Measurements from ENCODE around the gene SLC24A4. TPM values are rescaled to one million over a fixed set of nuclear protein-coding genes. Genes with fewer than 3 reads are reported as not detected.
A peak's percentile ranks its signal among the peaks of the same experiment; 100 is the strongest.

The SLC24A4 gene
- total RNA-seq, 1 donor from 2014 or later = 1.7 TPM

DNA sequence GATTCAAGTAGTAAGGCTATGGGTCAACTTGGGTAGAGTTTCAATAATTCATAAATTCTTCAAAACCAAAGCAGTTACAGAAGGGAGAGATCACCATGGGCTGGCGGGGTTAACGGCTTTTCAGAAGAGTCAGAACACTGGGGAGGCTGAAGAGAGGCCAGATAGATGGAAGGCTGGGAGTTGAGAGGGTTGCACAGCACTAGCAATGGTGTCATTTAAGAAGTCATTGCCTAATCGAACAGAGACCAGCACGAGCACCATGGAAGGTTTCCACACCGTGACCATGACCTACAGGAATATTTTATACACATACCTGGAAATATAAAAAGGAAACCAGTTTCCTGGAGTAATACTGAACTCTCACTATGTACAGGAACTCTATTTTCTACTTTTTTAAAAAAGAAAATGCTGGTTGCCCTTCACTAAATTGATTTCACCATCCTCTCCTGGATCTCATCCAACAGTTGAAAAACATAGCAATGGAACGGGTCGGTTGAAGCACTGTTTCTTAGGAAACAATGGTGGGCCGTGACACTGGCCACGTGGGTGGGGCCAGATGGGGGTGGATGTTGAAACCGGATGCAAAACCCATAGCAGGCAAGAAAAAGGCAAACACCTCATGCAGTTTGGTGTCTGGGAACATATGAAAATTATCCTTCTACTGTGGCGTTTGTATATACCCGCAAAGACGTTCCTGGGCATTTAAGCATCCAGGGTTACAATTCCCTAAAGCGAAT, 152.7 kb downstream of the SLC24A4 start:
- no peak for DNase-seq (ENCODE audit: low spot score)

DNA sequence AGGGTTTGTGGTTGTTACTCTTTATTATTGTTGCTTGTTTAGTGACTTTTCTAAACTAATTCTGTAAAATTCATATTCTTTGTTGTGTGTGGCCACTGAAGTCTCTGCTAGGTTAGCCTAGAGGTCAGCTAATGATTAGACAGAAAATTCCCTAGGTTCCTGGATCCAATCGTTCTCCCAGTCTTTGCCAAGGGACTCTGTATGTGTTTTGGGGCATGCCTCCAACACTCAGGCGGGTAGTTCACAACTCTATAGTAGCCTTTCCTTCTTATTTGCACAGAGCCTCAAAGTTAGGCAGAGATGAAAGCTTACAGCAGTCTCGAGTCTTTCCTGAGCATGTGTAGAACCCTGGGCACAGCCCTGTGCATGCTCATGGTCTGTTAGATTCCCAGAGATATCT, 157.9 kb downstream of the SLC24A4 start:
- no peak for DNase-seq (ENCODE audit: low spot score)

DNA sequence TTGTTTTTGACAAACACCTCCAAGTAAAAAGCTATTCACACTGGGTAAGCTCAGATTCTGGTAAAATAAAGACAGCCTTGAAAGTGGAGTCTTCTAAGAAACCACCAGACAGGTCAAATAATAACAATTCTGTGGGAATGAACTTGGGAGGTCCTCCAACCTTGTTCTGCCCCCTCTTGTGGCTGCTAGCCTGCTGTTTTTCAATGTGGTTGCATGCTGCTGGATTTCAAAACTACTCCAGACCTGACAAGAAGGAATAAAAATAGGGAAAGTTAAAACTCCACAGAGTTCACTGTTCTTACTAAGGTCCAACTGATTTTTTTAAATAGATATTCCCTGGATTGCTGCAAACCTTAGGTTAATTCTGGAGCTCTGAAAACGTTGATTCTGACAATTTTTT, 158.4 kb downstream of the SLC24A4 start:
- DNase-seq (ENCODE audit: low spot score) = no peak

DNA sequence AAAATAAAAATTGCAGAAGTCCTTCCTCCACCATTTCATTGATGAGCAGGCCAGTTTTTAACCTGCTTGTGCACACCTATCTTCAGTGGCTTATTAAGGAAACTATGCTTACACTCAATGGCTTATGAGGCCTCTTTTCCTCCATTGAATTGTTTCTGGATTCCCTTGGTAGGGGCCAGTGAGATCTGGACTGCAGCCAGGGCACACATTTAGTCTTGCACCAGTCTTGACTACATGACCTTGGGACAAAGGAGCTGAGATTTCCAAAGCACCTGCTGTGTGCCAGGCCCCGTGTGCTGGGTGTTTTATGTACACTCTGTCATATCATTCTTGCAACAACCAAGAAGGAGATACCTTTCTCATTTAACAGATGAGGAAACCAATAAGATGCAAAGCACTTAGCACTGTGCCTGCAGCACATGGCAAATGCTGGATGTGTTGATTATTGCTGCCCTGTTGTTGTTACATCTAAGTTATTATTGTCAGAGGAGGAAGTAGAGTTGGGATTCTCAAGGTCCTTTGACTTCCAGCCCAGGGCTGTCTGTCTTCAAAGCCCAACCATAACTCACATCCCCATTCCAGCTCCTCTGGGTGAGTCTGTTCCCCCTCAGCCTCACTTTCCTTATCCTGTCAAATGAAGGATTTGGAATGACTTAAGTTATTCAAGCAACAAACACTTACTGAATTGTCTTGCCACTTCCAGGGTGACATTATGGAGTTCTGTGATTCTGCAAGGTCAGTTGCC, 159.0 kb downstream of the SLC24A4 start:
- peak; percentile 26 for DNase-seq (ENCODE audit: low spot score)

DNA sequence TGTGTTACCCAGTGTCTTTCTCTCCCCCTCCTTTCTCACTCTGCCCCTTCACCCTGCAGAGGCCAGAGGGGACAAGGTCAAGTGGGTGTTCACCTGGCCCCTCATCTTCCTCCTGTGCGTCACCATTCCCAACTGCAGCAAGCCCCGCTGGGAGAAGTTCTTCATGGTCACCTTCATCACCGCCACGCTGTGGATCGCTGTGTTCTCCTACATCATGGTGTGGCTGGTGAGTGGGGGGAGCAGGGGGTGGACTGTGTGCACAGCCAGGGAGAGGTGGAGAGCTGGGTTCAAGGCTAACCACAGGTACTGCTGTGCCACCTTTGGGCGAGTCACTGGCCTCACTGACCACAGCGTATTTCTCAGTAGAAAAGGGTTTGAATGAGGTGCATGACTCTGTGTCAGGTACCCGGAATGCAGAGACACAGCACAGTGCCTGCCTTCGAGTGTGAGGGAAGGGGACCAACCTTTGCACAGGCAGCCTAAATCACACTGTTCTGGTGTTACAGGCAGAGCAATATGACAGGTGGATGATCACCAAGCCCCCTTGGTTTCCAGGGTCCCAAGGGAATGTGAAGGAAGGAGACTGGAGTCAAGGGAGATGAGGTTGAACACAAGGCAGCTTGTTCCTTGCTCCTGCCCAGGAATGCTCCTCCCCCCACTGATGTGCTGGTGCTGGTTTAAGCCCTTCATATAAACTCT, 159.8 kb downstream of the SLC24A4 start:
- no peak for DNase-seq (ENCODE audit: low spot score)

DNA sequence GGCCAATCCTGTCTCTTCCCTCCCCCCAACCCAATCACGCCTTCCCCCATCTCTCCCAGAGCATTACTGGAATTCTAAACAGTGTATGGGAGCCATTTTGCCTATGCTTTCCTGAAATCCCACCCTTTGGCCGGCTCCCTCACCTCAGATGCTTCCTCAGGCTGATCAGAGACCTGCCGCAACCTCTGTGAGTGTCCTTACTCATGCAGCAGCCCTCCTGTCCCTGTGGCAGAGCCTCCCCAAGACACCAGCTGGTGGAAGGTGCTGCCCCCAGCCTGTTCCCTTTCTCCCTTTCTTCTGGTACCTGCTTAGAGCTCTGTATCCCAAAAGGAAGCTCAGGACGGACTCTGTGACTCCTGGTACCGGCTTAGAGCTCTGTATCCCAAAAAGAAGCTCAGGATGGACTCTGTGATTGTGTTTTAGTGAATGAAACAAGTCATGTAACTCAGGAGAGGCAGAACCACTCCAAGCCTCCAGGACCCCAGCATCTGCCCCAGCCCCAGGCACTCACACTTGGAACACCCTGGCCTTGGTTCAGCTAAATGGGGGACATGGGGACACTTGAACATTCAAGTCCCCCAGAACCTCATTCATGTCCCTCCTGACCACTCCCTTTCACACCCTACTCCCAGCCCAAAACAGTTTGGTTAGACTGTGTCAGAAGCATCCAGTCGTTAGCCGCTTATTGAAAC, 161.3 kb downstream of the SLC24A4 start:
- DNase-seq (ENCODE audit: low spot score) = no peak

DNA sequence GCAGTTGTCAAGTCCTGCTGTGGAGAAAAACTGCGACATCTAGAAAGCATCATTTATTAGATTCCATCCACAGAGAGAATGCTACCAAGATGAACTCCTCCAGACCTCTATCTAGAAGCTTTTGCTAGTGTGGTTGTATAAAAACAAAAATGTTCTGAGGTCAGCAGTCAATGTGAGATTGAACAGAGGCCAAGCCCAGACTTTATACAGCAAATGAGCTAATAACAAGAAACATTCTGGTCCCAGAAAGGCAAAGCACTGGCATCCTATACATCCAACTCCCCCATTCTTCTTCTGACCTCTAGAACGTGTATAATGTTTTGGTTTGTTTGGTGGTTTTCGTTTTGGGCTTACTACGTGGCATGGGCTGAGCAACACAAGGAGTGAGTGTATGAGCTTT, 163.9 kb downstream of the SLC24A4 start:
- peak; percentile 81 for DNase-seq (ENCODE audit: low spot score)

DNA sequence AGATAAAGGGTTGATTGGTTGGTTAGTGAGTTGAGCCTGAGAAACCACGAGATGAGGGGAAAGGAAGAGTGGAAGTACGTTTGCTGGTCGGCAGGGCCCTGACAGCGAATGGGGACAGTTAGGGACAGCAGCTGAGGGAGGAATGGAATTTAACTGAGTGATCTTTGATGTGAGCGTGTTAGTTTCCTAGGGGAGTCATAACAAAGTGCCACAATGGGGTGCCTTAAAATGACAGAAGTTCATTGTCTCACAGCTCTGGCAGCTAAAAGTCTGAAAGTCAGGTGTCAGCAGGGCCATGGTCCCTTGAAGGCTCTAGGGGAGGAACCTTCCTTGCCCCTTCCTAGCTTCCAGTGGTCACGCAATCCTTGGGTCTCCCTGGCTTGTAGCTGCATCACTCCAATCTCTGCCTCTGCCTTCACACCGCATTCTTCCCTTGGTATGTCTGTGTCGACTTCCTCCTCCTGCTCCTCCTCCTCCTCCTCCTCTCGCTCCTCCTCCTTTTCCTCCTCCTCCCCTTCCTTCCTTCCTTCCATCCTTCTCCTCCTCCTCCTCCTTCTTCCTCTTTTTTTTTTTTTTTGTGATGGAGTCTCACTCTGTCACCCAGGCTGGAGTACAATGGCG, 164.7 kb downstream of the SLC24A4 start:
- no peak for DNase-seq (ENCODE audit: low spot score)

DNA sequence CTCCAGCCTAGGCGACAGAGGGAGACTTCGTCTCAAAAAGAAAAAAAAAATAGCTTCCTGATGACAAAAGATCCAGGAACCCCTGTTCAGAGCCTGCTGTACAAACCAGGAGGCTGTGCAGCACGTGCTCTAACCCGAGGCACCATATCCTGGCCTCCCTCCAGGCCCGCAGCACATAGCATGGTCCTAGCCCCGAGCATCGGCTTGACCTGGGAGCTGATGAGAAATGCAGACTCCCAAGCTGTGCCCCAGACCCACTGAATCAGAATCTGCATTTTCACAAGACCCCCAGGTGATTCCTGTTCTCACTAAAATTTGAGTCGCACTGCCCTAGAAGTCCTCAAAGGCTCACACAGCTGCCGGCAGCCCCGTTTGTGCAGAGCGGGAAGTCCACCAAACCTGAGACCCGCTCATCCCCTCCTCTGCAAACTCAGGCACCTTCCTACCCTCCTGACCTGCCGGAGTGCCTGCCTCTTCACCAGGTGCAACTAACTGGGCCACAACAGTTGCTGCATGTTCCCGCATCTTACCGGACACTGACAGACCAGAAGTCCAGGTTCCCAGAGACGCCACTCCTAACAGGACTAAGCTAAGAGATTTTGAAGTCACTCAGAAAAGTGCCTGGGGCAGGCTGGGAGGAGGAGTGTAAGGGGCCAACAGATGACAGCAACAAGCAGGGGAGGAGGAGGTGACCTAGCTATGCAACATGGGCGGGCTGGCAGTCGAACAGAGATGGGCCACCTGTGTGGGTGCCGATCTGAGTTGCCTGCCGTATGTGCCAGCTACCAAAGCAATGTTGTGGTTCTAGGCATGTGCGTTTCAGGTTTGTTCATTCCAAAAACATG, 166.7 kb downstream of the SLC24A4 start:
- no peak for DNase-seq (ENCODE audit: low spot score)

DNA sequence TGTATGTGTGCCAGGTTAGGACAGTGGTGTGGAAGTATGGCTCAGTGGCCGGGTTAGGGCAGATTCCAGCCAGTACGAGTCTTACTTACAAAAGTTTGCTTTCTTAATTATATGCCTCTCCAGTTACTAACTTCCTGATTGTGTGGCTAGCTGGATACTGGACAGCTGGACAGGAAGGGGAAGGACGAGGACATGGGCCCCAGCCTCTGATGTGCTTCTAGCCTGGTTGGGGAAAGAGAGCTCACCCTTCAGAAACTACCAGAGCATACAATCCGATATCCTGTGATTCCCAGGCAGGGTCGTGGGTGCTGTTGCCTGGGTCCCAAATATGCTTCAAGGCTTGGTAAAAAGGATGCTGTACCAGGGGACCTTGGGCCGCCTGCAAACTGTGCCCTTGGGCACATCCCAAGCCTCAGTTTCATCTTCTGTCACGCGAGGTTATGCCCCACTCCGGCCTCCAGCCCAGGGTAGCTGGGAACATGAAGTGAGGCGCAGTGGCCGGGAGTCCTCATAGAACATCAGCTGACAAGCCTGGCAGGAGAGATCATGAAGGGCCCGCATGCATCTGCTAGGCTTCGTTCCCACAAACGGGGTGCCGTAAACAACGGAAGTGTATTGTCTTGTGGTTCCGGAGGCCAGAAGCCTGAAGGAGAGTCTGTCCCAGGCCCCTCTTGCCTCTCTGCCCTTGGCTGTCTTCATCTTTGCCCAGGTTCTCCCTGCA, 167.4 kb downstream of the SLC24A4 start:
- DNase-seq (ENCODE audit: low spot score) = no peak

DNA sequence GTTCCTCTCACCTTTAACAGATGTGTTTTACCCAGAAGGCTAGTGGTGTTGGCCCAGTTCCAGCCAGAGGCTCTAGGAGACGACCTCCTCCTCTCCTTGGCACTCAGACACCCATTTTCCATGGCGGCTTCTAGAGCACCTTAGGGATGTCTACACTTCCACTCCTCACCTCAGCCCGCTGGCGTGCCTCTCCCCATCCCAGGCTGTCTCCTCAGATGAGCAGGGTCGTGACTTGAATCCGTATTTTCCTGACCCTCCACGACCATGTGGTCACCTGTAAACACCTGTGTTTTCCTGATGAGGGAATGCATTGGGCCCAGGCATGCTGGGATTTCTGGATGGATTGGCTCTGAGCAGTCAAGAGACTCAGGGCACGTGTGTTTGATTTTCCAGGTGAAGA, 168.8 kb downstream of the SLC24A4 start:
- no peak for DNase-seq (ENCODE audit: low spot score)

DNA sequence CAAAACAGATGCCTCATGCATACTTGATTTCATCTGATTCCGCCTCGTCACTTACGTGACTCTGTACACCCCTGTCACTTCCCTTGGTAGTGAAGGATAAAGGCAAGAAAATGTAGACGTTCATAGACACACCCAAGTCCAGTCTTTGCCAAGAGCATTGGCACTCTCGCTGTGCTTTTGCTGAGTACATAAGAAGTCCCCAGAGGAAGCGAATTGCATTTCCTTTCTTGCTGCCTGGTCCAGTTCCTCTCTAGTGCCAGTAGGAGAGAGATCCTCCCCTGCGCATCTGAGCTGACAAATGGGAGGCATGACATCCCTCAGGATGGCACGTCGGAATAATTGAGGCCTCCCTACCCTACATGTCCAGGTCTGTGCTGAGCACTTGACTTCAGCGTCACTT, 169.3 kb downstream of the SLC24A4 start:
- DNase-seq (ENCODE audit: low spot score) = peak; percentile 31

DNA sequence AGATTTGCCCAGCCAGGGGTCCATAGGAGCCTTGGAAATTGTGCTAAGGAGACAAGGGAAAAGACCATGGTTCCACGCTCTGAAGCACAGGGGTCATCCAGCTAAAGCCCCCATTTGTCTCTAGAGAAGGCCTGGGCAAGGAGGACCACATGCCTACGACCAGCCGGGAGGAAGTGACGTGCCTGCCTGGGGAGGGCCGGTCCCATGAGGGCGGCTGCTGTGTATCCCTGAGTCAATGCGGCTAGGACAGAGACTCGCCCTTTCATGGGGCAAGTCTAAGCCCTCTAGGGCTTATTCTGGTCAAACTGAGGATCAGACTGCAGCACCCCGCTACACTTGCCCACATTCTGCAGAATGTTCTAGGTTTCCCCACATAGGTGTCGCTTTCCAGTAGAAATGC, 170.1 kb downstream of the SLC24A4 start:
- no peak for DNase-seq (ENCODE audit: low spot score)

DNA sequence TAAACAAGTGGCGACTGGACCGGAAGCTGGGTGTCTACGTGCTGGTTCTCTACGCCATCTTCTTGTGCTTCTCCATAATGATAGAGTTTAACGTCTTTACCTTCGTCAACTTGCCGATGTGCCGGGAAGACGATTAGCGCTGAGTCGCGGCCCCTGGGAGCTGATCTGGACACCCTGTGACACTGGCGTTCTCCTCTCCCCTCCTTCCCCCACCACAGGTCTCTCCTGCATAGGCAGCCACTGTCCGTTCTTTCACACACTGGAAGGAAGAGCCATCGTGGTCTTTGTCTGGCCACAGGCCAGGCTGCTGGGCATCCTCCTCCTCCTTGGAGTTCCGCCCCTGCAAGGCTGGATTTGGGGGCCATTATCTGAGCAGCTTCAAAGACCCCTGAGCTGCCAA, 170.5 kb downstream of the SLC24A4 start:
- no peak for DNase-seq (ENCODE audit: low spot score)

DNA sequence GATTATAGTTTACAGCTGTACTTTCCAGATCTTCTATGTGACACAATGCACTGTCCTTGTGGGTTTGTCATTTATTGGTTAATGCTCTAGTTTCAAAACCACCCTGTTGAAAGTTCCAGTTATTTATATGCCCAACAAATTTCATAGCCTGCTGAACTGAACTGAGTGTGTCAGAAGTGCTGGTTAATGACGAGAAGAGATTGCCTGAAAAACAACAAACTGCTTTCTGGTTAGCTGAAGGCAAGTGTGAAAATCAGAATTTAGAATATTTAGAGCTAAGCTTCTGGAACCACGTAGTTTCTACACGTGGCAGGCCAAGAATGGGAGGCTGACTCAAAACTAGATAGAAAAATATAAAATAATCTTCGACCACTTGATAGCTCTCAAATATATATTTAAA, 171.5 kb downstream of the SLC24A4 start:
- no peak for DNase-seq (ENCODE audit: low spot score)

DNA sequence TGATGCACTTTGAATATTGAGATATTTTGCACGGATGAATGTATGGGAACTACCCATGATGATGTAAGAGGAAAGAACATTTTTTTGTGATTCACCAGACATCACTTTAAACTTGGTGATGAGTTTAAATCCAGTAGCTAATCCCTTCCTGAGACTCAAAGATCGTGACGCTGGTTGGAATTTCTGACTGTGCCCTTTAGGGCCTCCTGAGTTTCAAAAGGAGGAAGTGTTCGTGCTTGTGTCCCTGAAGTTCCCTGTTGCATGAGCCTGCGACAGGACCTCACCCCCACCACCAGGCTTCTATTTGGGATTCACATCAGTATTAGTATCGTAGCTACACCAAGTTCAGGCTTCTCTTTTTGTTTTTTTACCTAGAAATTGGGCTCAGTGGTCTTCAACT, 172.1 kb downstream of the SLC24A4 start:
- peak; percentile 82 for DNase-seq (ENCODE audit: low spot score)

DNA sequence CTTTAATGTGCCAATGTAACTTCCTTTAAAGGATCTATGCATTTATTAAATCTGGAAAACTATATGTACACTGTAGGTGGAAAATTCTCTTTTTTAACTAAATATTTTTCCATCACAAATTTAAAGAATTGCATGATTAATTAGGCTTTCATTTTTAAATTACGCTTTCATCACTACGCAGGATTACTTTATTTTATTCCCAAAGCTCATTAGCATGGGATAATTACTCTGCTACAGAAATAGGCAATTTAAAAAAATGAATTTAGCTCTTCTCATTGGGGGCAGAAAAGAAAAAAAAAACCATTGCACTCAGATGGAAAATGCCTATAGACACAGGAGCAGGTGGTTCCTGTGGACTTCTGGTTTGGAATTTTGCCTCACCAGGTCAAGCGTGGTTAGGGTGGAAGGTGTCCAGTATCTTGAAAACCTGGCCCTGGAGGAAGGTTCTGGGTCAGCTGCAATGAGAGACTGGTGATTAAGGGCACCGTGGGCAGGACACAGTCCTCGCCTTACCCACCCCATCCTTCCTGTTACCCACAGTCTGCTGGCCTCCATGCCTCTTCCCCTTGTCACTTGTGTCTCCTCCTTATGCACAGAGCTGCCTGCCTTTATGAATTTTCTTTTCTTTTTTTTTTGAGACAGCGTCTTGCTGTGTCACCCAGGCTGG, 173.4 kb downstream of the SLC24A4 start:
- DNase-seq (ENCODE audit: low spot score) = no peak

DNA sequence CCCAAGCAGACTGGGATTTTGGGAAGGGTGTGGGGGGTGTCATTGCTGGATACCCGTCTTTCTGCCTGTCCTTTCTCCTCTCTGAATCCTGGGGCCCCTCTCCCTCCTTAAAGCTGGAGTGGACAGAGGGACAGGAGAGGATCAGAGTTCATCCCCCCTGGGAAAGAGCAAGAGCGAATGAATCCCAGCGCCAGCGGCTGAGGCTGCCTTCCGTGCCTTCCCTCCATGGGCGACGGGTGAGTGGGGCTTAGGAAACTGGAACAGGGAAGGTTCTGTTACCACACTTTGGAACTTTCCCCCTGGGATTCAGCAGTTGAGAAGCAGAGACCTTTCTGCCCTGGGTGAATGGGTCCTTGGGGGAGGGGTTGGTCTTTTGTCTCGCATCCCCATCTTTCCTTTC, 174.4 kb downstream of the SLC24A4 start:
- no peak for DNase-seq (ENCODE audit: low spot score)

DNA sequence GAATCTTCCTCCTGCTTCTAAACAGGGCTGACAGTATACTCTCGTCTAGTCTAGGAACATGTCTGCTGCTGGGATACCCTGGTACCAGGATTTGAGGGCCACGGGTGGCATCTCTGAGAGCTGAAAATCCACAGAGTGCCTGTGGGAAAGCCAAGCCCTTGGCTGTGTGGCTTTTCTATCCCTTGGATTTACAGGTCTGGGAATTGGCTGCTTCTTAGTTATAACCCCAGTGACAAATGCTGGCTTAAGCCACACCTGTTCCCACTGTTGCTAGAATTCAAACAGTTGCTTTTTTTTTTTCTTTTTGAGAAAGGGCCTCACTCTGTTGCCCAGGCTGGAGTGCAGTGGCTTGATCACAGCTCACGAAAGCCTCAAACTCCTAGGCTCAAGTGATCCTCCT, 176.3 kb downstream of the SLC24A4 start:
- DNase-seq (ENCODE audit: low spot score) = no peak

Data from umbilical cord (tissue), 2 donors.